Keratinocyte (primary cell): ENCODE data around the gene ACBD4. TPM values are rescaled to one million over a fixed set of nuclear protein-coding genes. Genes with fewer than 3 reads are reported as not detected.

ENCODE experiments used
- DNase-seq: peaks from one replicate; pipeline ENCODE4 v3.0.0-alpha.2; 2011; ENCODE audit warnings: low read depth, missing footprints, low spot score
- FAIRE-seq: peaks from 2 replicates; lab custom pipeline; 2011; peaks lifted over from hg19 to GRCh38; lab: Jason Lieb, UNC
- H2AFZ ChIP-seq: 2 replicates; pipeline ENCODE4 v1.6.0; 2012; ENCODE audit warnings: low read length, control low read depth, inconsistent platforms; ENCODE audit not compliant: control insufficient read depth
- H3K27ac ChIP-seq: 2 replicates; pipeline ENCODE4 v1.5.1; 2011; ENCODE audit warnings: low read length; ENCODE audit not compliant: control insufficient read depth, insufficient read depth
- H3K27me3 ChIP-seq: 3 replicates; pipeline ENCODE4 v1.6.0; 2011; ENCODE audit warnings: low read length; ENCODE audit not compliant: control insufficient read depth, insufficient read depth; ENCODE audit errors: extremely low read depth
- H3K36me3 ChIP-seq, 2 experiments: 2 replicates in 1 of 2; 3 replicates in 1 of 2; pipeline ENCODE4 v1.5.1; 2011; ENCODE audit warnings: low read length in 2 of 2, mild to moderate bottlenecking in 1 of 2; ENCODE audit not compliant: control insufficient read depth in 2 of 2, insufficient read depth in 2 of 2; ENCODE audit errors: extremely low read depth in 1 of 2
- H3K4me1 ChIP-seq: 3 replicates; pipeline ENCODE4 v1.5.1; 2011; ENCODE audit warnings: low read length; ENCODE audit not compliant: control insufficient read depth, insufficient read depth; ENCODE audit errors: extremely low read depth
- H3K4me2 ChIP-seq: 3 replicates; pipeline ENCODE4 v1.6.0; 2011; ENCODE audit warnings: low read depth, low read length; ENCODE audit not compliant: control insufficient read depth, insufficient read depth; ENCODE audit errors: extremely low read depth
- H3K4me3 ChIP-seq, 3 experiments: fragments of 200-600 bp in 1 of 3; sonication (generic) in 1 of 3; 2 replicates in 2 of 3; 3 replicates in 1 of 3; pipeline ENCODE4 v1.5.1; 2011 to 2016; ENCODE audit warnings: low read length in 3 of 3, mild to moderate bottlenecking in 3 of 3, control low read depth in 2 of 3, inconsistent platforms in 1 of 3, low read depth in 1 of 3, mixed read lengths in 1 of 3, mixed run types in 1 of 3, moderate library complexity in 1 of 3; ENCODE audit not compliant: control insufficient read depth in 2 of 3, insufficient read depth in 2 of 3; ENCODE audit errors: extremely low read depth in 1 of 3
- H3K79me2 ChIP-seq: 2 replicates; pipeline ENCODE4 v1.6.0; 2012; ENCODE audit warnings: low read length; ENCODE audit not compliant: control insufficient read depth, insufficient read depth
- H3K9ac ChIP-seq: 3 replicates; pipeline ENCODE4 v1.6.0; 2011; ENCODE audit warnings: low read length; ENCODE audit not compliant: control insufficient read depth, insufficient read depth; ENCODE audit errors: extremely low read depth
- H3K9me1 ChIP-seq: 3 replicates; pipeline ENCODE4 v1.6.0; 2011; ENCODE audit warnings: low read length; ENCODE audit not compliant: control insufficient read depth, insufficient read depth; ENCODE audit errors: extremely low read depth
- H3K9me3 ChIP-seq: 2 replicates; pipeline ENCODE4 v1.5.1; 2012; ENCODE audit warnings: low read depth, low read length; ENCODE audit not compliant: control insufficient read depth
- H4K20me1 ChIP-seq: 3 replicates; pipeline ENCODE4 v1.6.0; 2011; ENCODE audit warnings: low read length; ENCODE audit not compliant: control insufficient read depth, insufficient read depth; ENCODE audit errors: extremely low read depth
- EZH2 ChIP-seq: IDR thresholded peaks from one replicate; pipeline ENCODE4 v1.6.1; 2012; ENCODE audit warnings: inconsistent platforms, mild to moderate bottlenecking, low read length, moderate library complexity
- dilution Hi-C: fragments of 300-500 bp; cut with MboI; formaldehyde crosslinking; loops from one replicate; pipeline ENCODE4 v1.7.0; 2020; ENCODE audit warnings: low sequenced_read_pairs; ENCODE audit not compliant: extremely low pct_ligation_motif_present
- polyA plus RNA-seq, 5 experiments: library from polyadenylated mRNA; depleted of rRNA in 3 of 5; stranded (reverse) in 3 of 5; stranded (forward) in 1 of 5; unstranded in 1 of 5; fragments of >200 nt; gene quantifications; 1 replicate in 1 of 5; 2 replicates in 3 of 5; 3 replicates in 1 of 5; pipeline versions ENCODE4 v1.2.1 to v1.2.3, GENCODE V29; 2011 to 2012; ENCODE audit warnings: missing spikeins in 2 of 5, low read depth in 1 of 5, low replicate concordance in 1 of 5
- TF ChIP-seq, protein P1 (sequence below), 3 experiments: IDR thresholded peaks in 1 of 3; conservative IDR thresholded peaks in 1 of 3; optimal IDR thresholded peaks in 1 of 3; 2 replicates in 2 of 3; 3 replicates in 1 of 3; pipeline versions ENCODE3 to v1.5.1; 2011; ENCODE audit warnings: low read length in 3 of 3, mild to moderate bottlenecking in 3 of 3, moderate library complexity in 2 of 3, control low read depth in 1 of 3, inconsistent platforms in 1 of 3; ENCODE audit not compliant: insufficient read depth in 2 of 3; ENCODE audit errors: extremely low read depth in 1 of 3

ACBD4 gene
- polyA plus RNA-seq, 1 donor (not counting 4 experiments of a cell fraction or from before 2014, with no cell fraction given) = 2.6 TPM

DNA sequence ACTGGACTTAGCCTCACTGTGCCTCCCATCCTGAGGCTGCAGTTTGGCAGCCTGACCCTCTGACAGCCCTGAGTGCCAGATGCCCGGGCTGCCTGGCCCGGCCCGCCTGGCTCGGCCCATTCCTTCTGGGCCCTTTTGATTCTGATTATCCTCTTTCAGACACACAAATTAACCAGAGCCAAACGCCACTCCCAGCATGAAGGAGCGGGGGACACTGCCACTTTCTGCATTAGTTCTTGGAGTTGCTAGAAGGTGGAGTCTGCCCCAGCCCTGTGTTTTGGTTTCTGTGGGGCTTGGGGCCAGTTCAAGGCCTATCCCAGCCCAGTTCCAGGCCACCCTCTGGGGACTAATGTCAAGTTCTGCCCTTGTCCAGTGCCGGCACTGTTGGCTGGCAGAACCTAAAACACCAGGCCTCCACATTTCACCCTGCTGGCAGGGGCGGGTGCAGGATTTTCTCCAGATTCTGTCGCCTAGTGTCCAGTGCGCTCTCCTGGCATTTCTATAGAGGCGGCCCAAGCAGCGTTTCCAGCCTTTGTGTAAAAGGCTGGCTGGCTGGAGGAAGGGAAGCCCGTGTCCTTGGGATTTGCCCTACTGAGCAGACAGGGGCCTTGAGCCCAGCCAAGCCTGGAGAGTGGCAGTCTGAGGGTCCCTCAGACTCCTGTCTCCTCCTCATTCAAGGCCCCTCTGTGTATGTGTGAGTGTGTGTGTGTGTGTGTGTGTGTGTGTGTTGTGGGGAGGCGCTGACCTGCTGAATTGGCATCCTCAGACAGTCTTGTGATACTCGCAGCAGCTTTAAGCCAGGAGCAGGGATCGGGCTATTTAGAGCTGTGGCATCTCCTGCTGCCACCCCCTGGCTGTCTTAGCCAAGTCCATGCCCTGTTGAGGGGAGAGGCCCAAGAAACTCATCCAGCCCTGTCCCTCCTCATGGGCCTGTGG lies 24.5 kb upstream of the ACBD4 start:
- FAIRE-seq (no peak), DNase-seq (no peak)
- Histone ChIP-seq H3K4me1 (peaks cover 6% of the 10 kb centered on the region), H3K9me1 (no peaks in the 10 kb centered on the region), H3K27me3 (no peaks in the 10 kb centered on the region), H3K4me3 (no peak overlapping the region), H3K79me2 (no peaks in the 10 kb centered on the region), H3K9me3 (no peaks in the 10 kb centered on the region), H3K4me2 (no peak overlapping the region), H4K20me1 (peaks cover 5% of the 10 kb centered on the region), H2AFZ (no peak overlapping the region), H3K36me3 (peaks cover 38 to 39% of the 10 kb centered on the region in 2 experiments), H3K9ac (no peak overlapping the region), H3K27ac (no peak overlapping the region)
- no peak for TF ChIP-seq EZH2
- TF ChIP-seq, protein P1, sequence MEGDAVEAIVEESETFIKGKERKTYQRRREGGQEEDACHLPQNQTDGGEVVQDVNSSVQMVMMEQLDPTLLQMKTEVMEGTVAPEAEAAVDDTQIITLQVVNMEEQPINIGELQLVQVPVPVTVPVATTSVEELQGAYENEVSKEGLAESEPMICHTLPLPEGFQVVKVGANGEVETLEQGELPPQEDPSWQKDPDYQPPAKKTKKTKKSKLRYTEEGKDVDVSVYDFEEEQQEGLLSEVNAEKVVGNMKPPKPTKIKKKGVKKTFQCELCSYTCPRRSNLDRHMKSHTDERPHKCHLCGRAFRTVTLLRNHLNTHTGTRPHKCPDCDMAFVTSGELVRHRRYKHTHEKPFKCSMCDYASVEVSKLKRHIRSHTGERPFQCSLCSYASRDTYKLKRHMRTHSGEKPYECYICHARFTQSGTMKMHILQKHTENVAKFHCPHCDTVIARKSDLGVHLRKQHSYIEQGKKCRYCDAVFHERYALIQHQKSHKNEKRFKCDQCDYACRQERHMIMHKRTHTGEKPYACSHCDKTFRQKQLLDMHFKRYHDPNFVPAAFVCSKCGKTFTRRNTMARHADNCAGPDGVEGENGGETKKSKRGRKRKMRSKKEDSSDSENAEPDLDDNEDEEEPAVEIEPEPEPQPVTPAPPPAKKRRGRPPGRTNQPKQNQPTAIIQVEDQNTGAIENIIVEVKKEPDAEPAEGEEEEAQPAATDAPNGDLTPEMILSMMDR (optimal IDR thresholded peaks at IDR 0.05 in 1 of 3, IDR thresholded peaks at IDR 0.05 in 1 of 3, conservative IDR thresholded peaks at IDR 0.05 in 1 of 3; ENCODE audit: extremely low read depth in 1 of 3, insufficient read depth in 2 of 3, low read length in 3 of 3) = peak in 1 of 3 experiments; percentile 14
- dilution Hi-C loops = no loop called here

DNA sequence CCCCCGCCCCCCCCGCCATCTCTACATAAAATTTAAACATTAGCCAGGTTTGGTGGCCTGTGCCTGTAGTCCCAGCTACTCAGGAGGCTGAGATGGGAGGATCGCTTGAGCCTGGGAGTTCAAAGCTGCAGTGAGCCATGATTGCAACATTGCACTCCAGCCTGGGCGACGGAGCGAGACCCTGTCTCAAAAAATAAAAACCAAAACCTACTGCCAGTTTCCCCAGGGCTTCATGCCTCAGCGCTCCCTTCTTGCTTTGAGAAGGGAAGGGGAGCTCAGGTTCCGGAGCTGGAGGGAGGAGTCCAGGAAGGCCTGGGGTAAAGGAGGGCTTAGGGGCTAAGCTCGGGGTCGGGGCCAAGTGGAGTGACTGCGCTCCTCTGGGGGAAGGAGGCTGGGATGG lies 23.6 kb upstream of the ACBD4 start:
- Histone ChIP-seq H3K79me2 (no peaks in the 10 kb centered on the region), H4K20me1 (peaks cover 3% of the 10 kb centered on the region), H3K36me3 (peaks cover 28 to 35% of the 10 kb centered on the region in 2 experiments), H3K9me3 (no peaks in the 10 kb centered on the region), H3K27ac (no peak overlapping the region), H2AFZ (no peak overlapping the region), H3K9ac (no peak overlapping the region), H3K9me1 (no peaks in the 10 kb centered on the region), H3K4me1 (peaks cover 5% of the 10 kb centered on the region), H3K4me3 (no peak overlapping the region), H3K4me2 (no peak overlapping the region), H3K27me3 (no peaks in the 10 kb centered on the region)
- dilution Hi-C loops = no loop called here
- DNase-seq (no peak), FAIRE-seq (no peak)
- no peak for TF ChIP-seq EZH2
- TF ChIP-seq, protein P1 (optimal IDR thresholded peaks at IDR 0.05 in 1 of 3, IDR thresholded peaks at IDR 0.05 in 1 of 3, conservative IDR thresholded peaks at IDR 0.05 in 1 of 3; ENCODE audit: extremely low read depth in 1 of 3, insufficient read depth in 2 of 3, low read length in 3 of 3) = no peak
